Ishikawa (cell line): ENCODE results near the gene CFTR.

Source experiments
- CEBPB ChIP-seq: IDR thresholded peaks from 2 replicates; pipeline ENCODE4 v1.6.1; 2012
- EGR1 ChIP-seq: IDR thresholded peaks from 2 replicates; pipeline ENCODE4 v1.6.1; 2012
- EP300 ChIP-seq: IDR thresholded peaks from 2 replicates; pipeline ENCODE4 v1.6.1; 2012; ENCODE audit warnings: borderline replicate concordance
- TAF1 ChIP-seq: IDR thresholded peaks from 2 replicates; pipeline ENCODE4 v1.6.1; 2012; ENCODE audit warnings: low read depth, mild to moderate bottlenecking

- TF ChIP-seq EP300, result no peak
- no peak; the same call in 1 of the 2 replicates for TF ChIP-seq EGR1
- TF ChIP-seq TAF1, result no peak
- TF ChIP-seq CEBPB, result no peak
These were observed 237.0 kb downstream of the CFTR start for GRCh38 chr7:117716707-117717299.
